Ovary (tissue), 9 donors: ENCODE data around the gene MBNL2. TPM values are rescaled to one million over a fixed set of nuclear protein-coding genes. Genes with fewer than 3 reads are reported as not detected.
A peak's percentile ranks its signal among the peaks of the same experiment; 100 is the strongest.

ENCODE experiments used
- DNase-seq, 5 donors: peaks; one replicate each; pipeline ENCODE4 v3.0.0-alpha.2; 2019 to 2020
- H3K27ac ChIP-seq, 2 donors: fragments of 200-600 bp; one replicate each; pipeline versions ENCODE4 v1.5.1 to v1.8.0; 2019 to 2022
- H3K27me3 ChIP-seq: fragments of 200-600 bp; one replicate; pipeline ENCODE4 v1.8.0; 2022
- H3K36me3 ChIP-seq: fragments of 200-600 bp; sonication (generic); one replicate; pipeline ENCODE4 v1.5.1; 2019
- H3K4me1 ChIP-seq: one replicate; pipeline ENCODE4 v1.8.1; 2013; ENCODE audit warnings: mild to moderate bottlenecking, moderate library complexity; ENCODE audit not compliant: insufficient read depth
- H3K4me3 ChIP-seq: fragments of 200-600 bp; sonication (generic); one replicate; pipeline ENCODE4 v1.5.1; 2017
- H3K9me3 ChIP-seq, 2 donors: fragments of 200-600 bp in 1 of 2; sonication (generic) in 1 of 2; one replicate each; pipeline versions ENCODE4 v1.5.1 to v1.8.1; 2013 to 2019; ENCODE audit warnings: mild to moderate bottlenecking in 1 of 2, moderate library complexity in 1 of 2
- CTCF ChIP-seq, 3 donors: fragments of 450-650 bp in 2 of 3; fragments of 200-600 bp in 1 of 3; IDR thresholded peaks; one replicate each; pipeline versions ENCODE4 v1.5.1 to v1.8.0; 2016 to 2022; ENCODE audit warnings: antibody characterized with exemption in 3 of 3, mild to moderate bottlenecking in 1 of 3
- EP300 ChIP-seq: sonication (generic); formaldehyde crosslinking; IDR thresholded peaks from one replicate; pipeline ENCODE4 v1.6.1; 2017; ENCODE audit warnings: antibody characterized with exemption
- POLR2A ChIP-seq: fragments of 450-650 bp; IDR thresholded peaks from one replicate; pipeline ENCODE4 v1.6.1; 2017; ENCODE audit warnings: antibody characterized with exemption, mild to moderate bottlenecking, moderate library complexity
- WGBS, 3 donors: extraction: QIAGEN DNeasy Blood & Tissue Kit in 1 of 3; methylation state at CpG; one replicate each; pipeline versions ENCODE4 v1.1.5 to v1.1.7; 2013 to 2017; 5-methylcytosine and 5-hydroxymethylcytosine counted together
- intact Hi-C, 4 donors: fragments of 100-400 bp; cut with DNase I; formaldehyde crosslinking; loops; one replicate each; pipeline versions ENCODE4 v1.11.0 to v1.15.1; 2022 to 2023
- polyA plus RNA-seq, 2 donors: library from polyadenylated mRNA; stranded (reverse); fragments of 200-250 nt in 1 of 2; fragments of 350-450 nt in 1 of 2; fragmentation: Illumina TruSeq in 1 of 2; extraction: RNeasy Lipid Tissue Mini Kit (QIAGEN cat#74804) in 1 of 2; gene quantifications; one replicate each; pipeline ENCODE4 v1.2.3, GENCODE V29; 2013 to 2014
- total RNA-seq, 7 donors: library from RNA; depleted of rRNA in 2 of 7; stranded (reverse); fragments of >200 nt in 2 of 7; fragmentation: NEBNext Ultra II Directional in 3 of 7; extraction: Animal tissue kit (Norgen Biotek cat#: 25700) in 3 of 7; gene quantifications; one replicate each; pipeline versions ENCODE4 v1.1.0 to v1.2.4, GENCODE V29; 2016 to 2023
- donor health status: DM: no; HTN: no; CAD: no; lungs with moderate emphysema.
- donor health status: DM: no; HTN: no; CAD: no.
- donor health status: Bipolar disorder and iron deficiency.
- donor health status: DM: yes; HTN: yes; CAD: no.
- donor health status: DM: no; HTN: no; CAD: no.
- donor health status: DM: yes; HTN: yes; CAD: no.

The MBNL2 gene
- total and polyA plus RNA-seq, 9 donors = 43.7 to 110 (median 92.1) TPM

DNA sequence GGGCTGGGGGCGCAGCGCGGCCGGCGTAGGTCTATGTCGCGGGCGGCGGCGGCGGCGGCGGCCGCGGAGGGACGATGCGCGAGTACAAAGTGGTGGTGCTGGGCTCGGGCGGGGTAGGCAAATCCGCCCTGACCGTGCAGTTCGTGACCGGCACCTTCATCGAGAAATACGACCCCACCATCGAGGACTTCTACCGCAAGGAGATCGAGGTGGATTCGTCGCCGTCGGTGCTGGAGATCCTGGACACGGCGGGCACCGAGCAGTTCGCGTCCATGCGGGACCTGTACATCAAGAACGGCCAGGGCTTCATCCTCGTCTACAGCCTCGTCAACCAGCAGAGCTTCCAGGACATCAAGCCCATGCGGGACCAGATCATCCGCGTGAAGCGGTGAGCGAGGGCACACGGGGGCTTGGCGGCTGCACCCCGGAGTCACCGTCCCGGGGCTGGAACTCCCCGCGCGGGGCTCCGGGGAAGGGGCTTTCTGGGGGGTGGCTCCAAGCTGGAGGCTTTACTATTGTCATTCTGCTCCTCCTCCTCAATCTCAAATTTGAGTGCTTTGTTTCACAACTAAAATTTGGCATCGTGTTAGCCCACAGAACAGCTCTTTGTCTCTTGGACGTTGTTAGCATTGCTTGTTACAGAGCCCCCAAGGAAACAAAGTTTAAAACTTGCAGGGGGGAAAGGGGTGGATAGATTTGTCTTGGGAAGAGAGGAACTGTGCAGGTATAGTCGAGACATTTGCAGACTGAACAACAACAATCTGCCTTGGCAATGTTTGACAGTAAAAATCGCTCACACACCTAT, 212.5 kb downstream of the MBNL2 start:
- DNase-seq = peak; percentile 23 to 68 (median 50)
- TF ChIP-seq CTCF (IDR thresholded peaks at IDR 0.05) (no peak), EP300 (no peak), POLR2A (no peak)
- Histone ChIP-seq H3K27ac (peak overlapping the region; percentile 52 to 63), H3K9me3 (no peaks in the 10 kb centered on the region), H3K36me3 (no peaks in the 10 kb centered on the region), H3K4me3 (peak overlapping the region; percentile 97), H3K27me3 (no peaks in the 10 kb centered on the region), H3K4me1 (peaks cover 1% of the 10 kb centered on the region)
- intact Hi-C loops = loop anchor here in 1 of 4 donors (5.0 to 10.0 kb wide), 2 partner anchors 210 to 543 kb away; partner anchors contain the start of gene MBNL2
- WGBS, 3 donors = 0 to 1% (median 0%) methylated on average over 30 to 60 of the region's 60 CpGs

GRCh38 chr13:97435323-97435722, 213.2 kb downstream of the MBNL2 start:
- no peak for DNase-seq
- peak overlapping the region; percentile 97 for H3K4me3 ChIP-seq
- intact Hi-C loops = loop anchor here in 1 of 4 donors (10.0 kb wide), 1 partner anchor 211 kb away; the partner anchor contains the start of gene MBNL2
- no peak for TF ChIP-seq CTCF (IDR thresholded peaks at IDR 0.05)
- TF ChIP-seq EP300 = no peak
- TF ChIP-seq POLR2A = no peak
- H3K27ac ChIP-seq = no peak overlapping the region
- WGBS, 3 donors = 10 to 22% (median 14%) methylated on average over 3 of the region's 3 CpGs
- no peaks in the 10 kb centered on the region for H3K9me3 ChIP-seq
- H3K4me1 ChIP-seq = peaks cover 1% of the 10 kb centered on the region
- H3K36me3 ChIP-seq = no peaks in the 10 kb centered on the region
- H3K27me3 ChIP-seq = no peaks in the 10 kb centered on the region

- H3K4me3 ChIP-seq = peak overlapping the region; percentile 97
- no peak overlapping the region for H3K27ac ChIP-seq
- no peaks in the 10 kb centered on the region for H3K9me3 ChIP-seq
- TF ChIP-seq CTCF (IDR thresholded peaks at IDR 0.05) (no peak), EP300 (no peak), POLR2A (no peak)
- no peaks in the 10 kb centered on the region for H3K36me3 ChIP-seq
- intact Hi-C loops = loop anchor here in 1 of 4 donors (10.0 kb wide), 1 partner anchor 211 kb away; the partner anchor contains the start of gene MBNL2
- DNase-seq = no peak
- no peaks in the 10 kb centered on the region for H3K27me3 ChIP-seq
- H3K4me1 ChIP-seq = peaks cover 1% of the 10 kb centered on the region
- WGBS, 3 donors = 13 to 17% (median 16%) methylated on average over 5 of the region's 5 CpGs
Measured at GRCh38 chr13:97435794-97436193, 213.7 kb downstream of the MBNL2 start.

- Histone ChIP-seq H3K27ac (no peak overlapping the region), H3K4me1 (peaks cover 1% of the 10 kb centered on the region), H3K36me3 (no peaks in the 10 kb centered on the region), H3K9me3 (no peaks in the 10 kb centered on the region), H3K27me3 (no peaks in the 10 kb centered on the region), H3K4me3 (no peak overlapping the region)
- DNase-seq = no peak
- WGBS, 3 donors = 77 to 88% (median 86%) methylated on average over 2 of the region's 2 CpGs
- TF ChIP-seq EP300 = no peak
- TF ChIP-seq POLR2A = no peak
- TF ChIP-seq CTCF (IDR thresholded peaks at IDR 0.05) = no peak
- intact Hi-C loops = loop anchor here in 1 of 4 donors (10.0 kb wide), 1 partner anchor 212 kb away; the partner anchor contains the start of gene MBNL2
Measured at GRCh38 chr13:97436845-97437244, 214.7 kb downstream of the MBNL2 start.
